CD4-positive, alpha-beta T cell treated with Interleukin-17A for 1 hour (primary cell): ENCODE data around the gene DNM3.

ENCODE experiments used
- DNase-seq: peaks from one replicate; pipeline ENCODE4 v3.0.0-alpha.2; 2020

DNM3 gene

DNA sequence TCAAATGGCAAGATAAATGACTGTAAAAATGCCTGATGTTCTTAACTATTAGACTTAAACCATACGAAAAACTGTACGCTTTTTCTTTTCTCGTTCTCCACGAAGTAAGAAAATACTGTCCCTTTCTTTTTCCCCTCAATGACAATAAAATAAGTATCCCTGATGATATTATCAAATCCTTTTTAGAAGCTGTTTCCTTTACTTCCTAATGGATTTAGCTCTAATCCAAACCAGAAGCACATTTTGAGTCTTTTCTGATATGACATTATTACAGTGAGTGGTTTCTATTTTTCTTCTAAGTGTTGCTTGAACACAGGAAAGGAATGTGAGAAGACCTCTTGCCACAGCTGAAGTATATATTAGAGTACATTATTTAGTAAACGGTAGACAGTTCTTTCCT, 32.4 kb downstream of the DNM3 start:
- no peak for DNase-seq

GRCh38 chr1:171877701-171878100, 36.4 kb downstream of the DNM3 start:
- DNase-seq: no peak

DNA sequence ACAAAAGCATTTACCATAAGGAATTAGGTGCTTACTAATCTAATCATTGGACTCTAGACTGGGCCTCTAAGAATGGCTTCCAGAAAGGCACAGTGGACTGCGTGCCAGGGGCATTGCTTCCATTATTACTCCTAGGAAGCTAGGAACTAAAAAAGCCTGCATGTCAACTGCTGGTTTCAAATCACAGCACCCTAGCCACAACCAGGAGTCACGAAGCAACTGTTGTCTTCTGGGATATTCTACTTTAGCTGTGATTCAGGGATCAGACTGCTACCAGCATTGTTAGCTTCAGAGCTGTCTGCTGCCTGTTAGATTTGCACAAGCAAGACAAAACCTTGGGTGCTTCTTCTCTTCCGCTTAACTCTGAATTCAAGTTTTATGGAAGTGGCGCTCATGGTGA, 38.3 kb downstream of the DNM3 start:
- DNase-seq: no peak

GRCh38 chr1:171881442-171881841, 40.1 kb downstream of the DNM3 start:
- no peak for DNase-seq

GRCh38 chr1:171883849-171884248, 42.6 kb downstream of the DNM3 start:
- no peak for DNase-seq

DNA sequence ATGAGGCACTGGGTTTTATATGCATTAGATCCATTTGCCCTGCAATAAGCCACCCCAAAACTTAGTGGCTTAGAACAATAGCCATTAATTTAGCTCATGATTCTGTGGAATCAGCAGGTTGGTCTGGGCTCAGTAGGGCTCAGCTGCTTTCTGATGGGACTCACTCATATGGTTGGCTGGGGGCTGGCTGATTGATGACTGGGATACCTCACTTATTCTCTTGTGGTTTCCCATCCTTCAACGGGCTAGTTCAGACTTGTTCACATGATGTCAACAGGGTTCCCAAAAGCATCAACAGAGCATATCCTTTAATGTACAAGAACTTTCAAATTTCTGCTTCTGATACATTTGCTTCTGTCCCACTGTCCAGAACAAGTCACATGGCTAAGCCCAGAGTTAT, 43.2 kb downstream of the DNM3 start:
- no peak for DNase-seq

GRCh38 chr1:171890131-171890530, 48.8 kb downstream of the DNM3 start:
- no peak for DNase-seq

- DNase-seq: no peak
Measured at GRCh38 chr1:171896936-171897703, 55.8 kb downstream of the DNM3 start.

GRCh38 chr1:171898941-171899340, 57.6 kb downstream of the DNM3 start:
- no peak for DNase-seq

DNA sequence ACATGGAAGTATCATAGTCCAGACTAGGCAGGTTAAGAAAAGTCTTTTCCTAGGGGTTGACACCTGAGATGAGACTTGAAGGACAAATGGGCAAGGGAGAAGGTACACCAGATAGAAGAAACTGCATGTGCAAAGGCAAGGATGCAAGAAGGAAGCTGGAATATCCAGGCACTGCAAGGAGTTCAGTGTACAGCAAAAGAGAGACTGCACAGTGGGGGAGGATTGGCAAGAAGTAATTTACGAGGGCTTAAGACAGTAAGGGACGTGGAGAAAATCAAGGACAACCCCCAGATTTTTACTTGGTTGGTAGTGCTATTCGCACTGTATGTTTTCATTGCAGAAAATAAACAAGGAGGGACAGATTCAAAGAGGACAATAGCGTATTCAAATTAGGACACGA, 58.5 kb downstream of the DNM3 start:
- no peak for DNase-seq

- no peak for DNase-seq
Measured at GRCh38 chr1:171901245-171901644, 59.9 kb downstream of the DNM3 start.

- no peak for DNase-seq
Measured at GRCh38 chr1:171902527-171902926, 61.2 kb downstream of the DNM3 start.

- DNase-seq: no peak
Measured at GRCh38 chr1:171904778-171905450, 63.6 kb downstream of the DNM3 start.

- DNase-seq: no peak
Measured at GRCh38 chr1:171909711-171910110, 68.4 kb downstream of the DNM3 start.

DNA sequence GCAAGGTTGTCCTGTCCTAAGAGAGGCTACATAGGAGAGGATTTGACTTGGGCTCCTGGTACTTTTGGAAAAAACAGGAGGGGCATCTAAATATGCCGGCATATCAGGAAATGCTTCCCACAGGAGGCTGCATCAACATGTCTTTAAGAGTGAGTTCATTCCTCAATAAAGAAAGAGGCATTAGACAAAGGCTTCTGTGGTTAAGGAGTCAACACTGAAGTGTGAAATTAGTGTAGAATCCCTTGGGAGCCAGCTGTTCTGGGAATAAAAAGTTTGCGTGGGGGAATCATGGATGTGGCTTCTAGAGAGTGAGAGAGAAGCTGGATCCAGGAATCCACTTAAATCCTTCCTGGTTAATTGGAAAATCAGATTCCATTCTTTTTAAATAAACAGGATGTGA, 69.5 kb downstream of the DNM3 start:
- no peak for DNase-seq

DNA sequence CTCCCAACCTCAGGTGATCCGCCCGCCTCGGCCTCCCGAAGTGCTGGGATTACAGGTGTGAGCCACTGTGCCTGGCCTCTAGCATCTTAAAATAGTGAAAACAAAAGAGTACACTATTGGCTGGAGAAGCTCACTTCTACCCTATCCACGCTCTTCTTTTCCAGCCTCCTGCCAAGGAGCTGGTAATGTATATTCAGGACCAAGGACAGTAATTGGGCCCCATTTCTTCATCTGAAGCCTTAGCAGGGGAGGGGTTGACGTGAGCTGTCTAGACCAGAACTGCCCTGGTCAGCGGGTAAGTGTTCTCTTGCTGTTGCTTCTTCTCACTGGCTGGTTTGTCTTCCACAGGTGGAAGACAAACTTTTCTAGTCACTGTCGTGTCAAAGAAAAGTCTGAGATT, 70.2 kb downstream of the DNM3 start:
- no peak for DNase-seq

DNA sequence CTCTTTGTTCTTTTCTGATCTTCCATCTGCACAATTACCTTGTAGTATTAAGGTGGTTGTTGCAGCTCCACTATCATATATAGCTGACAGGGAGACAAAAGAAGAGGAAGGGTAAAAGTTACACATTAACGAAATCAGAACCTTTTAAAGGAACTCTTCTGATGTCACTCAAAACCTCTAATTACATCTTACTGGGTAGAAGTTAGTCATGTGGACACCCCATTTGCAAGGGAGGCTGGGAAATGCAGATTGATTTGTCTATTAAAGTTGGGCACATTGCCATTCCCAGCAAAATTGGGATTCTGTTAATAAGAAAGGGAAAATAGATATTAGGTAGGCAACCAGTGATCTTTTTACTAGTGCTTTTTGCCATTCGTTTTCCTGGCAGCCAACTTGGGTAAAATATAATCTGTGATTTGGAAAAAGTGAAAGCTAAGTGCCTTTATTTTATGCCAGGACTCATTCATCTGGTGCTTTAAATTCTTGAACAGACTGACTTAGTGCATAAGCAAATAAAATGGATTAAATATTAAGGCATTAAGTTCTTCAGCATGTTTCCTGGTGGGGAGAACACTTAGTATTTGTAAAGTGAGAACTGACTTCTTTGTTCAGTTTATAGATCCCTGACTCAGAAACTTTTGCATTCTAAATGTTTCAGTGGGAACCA, 71.3 kb downstream of the DNM3 start:
- DNase-seq: no peak

DNA sequence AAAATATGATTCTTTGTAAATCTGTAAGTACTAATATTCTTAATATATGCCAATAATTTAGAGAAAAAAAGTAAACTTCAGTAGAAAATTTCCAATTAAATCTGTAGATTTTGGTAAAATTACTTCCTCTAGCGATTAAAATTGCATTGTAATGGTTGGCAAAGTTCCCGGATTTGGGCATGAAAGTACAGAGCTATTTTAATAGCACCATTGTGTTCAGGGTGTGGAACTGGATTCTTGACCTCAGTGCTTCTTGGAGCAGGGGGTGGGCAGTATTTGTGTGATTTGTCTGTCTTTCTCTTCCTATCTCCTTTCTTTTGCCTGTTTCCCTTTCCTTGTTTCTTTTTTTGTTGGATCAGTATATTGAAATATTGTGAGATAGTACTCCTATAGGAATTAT, 72.1 kb downstream of the DNM3 start:
- DNase-seq: no peak

DNA sequence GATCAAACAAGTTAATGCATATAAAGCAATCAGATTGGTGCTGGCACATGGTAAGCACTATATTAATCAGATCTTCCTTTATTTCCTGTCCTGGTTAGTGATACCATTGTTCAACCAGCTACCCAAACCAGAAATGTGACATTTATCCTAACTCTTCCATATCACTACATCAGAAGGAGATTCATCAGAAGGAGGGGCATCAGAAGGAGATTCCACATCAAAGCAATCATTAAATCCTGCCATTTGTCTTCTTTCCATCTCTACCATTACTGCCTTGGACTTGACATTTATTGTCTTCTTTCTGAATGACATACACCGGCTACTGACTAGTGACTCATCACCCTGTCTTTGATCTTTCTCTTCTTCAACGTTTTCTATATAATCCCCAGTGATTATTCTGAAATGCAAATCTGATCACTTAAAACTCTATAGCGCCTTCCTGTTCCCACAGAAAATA, 75.0 kb downstream of the DNM3 start:
- DNase-seq: no peak

DNA sequence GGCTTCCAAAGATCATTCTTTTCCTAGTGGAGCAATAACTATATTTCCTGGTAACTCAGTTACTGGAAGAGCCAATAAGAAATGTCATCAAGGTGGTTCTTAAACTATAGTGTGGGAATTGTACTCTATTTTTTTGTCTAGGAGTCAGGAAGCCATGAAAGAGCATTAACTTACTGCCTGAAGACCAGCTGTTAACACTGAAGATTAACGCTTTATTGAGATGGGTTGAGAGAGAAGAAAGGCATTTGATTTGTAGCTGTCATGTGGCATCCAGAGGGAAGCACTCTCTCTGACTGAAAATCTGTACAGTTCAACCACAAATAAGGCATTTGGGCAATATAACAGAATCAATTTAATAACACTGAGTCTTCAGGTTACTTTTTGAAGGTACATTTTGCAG, 76.0 kb downstream of the DNM3 start:
- no peak for DNase-seq

DNA sequence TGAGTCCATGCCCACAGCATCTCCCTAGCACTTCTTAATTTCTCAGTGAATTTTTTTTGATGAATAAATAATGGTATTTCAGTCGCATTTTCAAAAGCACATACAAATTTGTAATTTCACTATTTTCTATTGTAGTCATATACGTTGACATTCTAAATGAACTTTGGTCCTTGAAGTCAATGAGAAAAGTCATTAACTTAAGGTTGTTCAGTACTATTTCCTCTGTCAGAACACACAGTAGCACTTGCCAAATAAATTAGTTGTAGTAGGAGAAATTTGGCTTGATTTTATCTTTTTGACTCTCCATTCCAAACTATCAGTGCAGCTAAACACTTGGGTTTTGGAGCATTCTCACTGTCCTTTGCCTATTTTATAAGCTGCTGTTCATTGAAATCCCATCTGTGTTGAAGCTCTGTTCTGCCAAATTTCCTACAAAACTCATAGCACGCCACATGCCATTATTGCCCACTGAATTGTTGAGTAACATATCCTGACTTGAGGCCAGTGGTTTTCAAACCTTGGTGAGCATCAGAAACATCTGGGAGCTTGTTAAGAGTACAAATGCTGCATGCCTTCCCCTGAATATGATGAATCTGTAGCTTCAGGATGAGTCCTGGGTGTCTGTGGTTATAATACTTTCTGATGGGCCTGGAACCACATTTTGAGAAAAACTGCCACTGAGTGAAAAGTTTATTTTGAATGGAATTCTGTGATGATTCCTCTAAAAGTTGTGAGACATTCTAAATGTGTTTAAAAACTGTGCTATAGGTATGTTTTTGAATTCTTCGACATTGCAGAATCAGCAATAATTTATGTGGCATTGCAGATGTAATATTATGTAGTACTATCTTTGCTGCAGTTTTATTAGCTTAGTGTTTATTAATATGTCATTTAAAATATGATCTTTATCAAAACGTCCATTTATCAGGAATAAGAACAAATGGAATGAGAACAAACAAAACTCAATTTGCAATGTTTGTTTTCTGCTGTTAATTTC, 78.9 kb downstream of the DNM3 start:
- no peak for DNase-seq

DNA sequence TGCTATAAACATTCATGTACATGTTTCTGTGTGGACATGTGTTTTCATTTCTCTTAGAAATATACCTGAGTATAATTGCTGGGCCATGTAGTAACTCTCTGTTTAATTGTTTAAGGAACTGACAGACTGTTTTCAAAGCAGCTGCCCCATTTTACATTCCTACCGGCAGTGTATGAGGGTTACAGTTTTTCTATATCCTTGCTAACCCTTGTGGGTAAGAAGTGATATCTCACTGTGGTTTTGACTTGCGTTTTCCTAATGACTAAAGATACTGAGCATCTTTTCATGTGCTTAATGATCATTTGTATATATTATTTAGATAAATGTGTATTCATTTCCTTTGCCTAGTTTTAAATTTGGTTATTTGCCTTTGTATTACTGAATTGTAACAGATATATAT, 81.7 kb downstream of the DNM3 start:
- no peak for DNase-seq

DNA sequence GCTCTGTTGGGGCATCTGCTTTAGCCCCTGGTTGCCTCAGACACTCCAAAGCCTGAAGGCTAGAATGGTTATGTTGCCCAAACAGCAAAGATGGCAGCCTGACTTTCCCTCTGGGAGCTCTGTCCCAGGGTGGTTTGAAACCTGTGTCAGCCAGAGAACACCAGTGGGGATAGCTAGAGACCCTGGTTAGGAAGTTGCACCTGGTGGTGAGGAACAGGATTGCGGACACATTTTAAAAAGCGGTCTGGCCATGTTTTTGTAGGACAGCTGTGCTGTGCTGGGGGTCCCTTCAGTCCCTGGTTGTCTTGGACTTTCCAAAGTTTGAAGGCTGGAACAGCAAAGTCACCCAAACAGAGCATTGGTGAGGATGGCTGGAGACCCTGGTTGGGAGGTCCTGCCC, 87.8 kb downstream of the DNM3 start:
- no peak for DNase-seq
